Stimulated activated CD4-positive, alpha-beta T cell treated with anti-CD3 and anti-CD28 coated beads, Interleukin-12 subunit alpha, Interleukin-12 subunit beta, amount 100 ng/mL, for 24 hours (primary cell): Measurements from ENCODE around the gene MYH16.
"Not testable (repeated sequence)": the region's sequence is repeated elsewhere in the genome, so short reads cannot be mapped to it uniquely, and the experiment has no call there.

Experiments used
- DNase-seq, 2 experiments: peaks; one replicate each; pipeline ENCODE4 v3.0.0-alpha.2; 2020; ENCODE audit warnings: low read depth in 2 of 2

The MYH16 gene

DNA sequence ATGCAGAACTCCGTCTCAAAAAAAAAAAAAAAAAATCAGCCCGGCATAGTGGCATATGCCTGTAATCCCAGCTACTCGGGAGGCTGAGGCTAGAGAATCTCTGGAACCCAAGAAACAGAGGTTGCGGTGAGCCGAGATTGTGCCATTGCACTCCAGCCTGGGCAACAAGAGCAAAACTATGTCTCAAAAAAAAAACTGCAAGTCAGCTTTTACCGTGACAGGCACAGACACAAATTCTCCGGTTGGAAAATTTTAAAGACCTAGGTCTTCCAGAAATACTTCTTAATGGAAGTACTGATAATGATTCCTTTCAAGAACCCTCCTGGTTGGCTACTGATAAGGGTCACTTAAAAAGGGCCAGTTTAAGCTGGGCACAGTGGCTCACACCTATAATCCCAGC is 82.5 kb downstream of the MYH16 start:
- no peak for DNase-seq

DNA sequence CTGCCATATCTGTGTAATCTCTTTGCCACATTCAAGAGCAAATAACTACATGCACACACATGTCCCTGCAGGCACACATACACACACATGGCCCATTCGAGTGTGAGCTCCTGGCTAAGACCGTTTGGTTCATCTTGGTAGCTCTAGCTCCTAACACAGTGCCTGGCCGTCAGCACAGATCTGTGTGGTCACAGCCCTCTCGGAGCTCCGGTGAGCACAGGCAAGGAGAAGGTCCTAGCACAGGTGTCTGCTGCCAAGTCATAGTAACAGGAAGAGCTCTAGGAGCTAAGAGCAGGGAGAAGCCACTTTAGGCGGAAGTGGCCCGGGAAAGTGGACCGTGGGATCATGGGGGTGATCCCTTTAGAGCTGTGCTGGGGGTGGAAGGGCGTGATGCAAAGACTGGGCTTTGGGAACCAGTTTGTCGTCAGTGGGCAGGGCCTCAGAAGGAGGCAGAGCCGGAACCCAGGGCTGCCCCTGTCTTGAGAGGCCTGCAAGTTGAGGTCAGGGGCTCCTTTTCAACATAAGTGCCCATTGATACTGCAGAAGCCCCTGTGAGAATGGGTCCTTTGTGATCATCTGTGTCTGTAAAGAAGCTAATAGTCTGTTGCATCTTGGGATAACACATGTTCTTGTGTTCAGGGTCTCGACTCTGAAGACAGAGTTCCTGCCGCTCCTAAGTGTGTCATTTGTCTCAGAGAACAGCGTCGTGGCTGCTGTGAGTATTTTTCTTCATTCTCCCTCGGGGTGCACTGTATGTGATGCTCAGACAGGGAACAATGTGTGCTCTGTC is 85.3 kb downstream of the MYH16 start:
- DNase-seq, result no peak

- not testable (repeated sequence) for DNase-seq
Observed at GRCh38 chr7:99358521-99358920, 85.9 kb downstream of the MYH16 start.

DNA sequence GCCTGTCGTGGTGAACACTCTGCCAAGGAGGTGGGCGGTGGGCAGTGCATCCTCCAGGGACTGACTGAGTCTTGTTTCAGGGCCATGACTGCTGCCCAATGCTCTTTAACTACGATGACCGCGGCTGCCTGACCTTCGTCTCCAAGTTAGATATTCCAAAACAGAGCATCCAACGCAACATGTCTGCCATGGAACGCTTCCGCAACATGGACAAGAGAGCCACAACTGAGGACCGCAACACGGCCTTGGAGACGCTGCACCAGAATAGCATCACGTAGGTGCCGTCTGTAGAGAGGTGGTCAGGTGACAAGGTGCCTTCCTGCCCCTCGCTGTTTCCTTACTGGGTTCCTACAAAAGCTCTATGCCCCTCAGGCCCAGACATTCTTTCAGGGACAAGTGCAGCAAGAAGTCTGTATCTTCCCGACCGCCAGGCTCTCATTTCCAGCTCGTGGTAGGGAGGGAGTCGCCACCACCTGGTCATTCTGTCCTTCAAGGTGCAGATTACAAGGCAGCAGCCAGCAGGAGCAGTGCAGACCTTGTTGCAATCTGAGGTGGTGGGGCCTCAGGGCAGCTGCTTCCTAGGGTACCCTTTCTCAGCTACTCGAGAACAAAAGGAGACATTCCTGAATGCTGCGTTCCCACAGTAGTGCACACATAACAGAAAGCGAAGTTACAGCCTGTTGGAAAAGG is 87.0 kb downstream of the MYH16 start:
- no peak for DNase-seq
